OCI-LY7 (cell line): ENCODE data around the gene MBNL3. TPM values are rescaled to one million over a fixed set of nuclear protein-coding genes. Genes with fewer than 3 reads are reported as not detected.

Source experiments
- BruUV-seq: library from RNA; stranded (reverse); fragments of 400-500 nt; replicated peaks from 2 replicates; lab custom pipeline; 2021; lab: Mats Ljungman, UMichigan
- CTCF ChIA-PET: fragments of 300-600 bp; sonication (Branson Sonifier 250); formaldehyde crosslinking; loops from one replicate; lab custom pipeline; 2022; ENCODE audit warnings: antibody characterized with exemption; ENCODE audit not compliant: unreplicated experiment; lab: Charles Lee
- POLR2A ChIA-PET: fragments of 300-600 bp; sonication (Branson Sonifier 250); formaldehyde crosslinking; loops from one replicate; lab custom pipeline; 2022; ENCODE audit warnings: antibody characterized with exemption; lab: Charles Lee
- DNase-seq: peaks from one replicate; pipeline ENCODE4 v3.0.0-alpha.2; 2015; ENCODE audit warnings: low spot score
- H2AFZ ChIP-seq: fragments of 200-600 bp; sonication (generic), shearing (Covaris generic); 2 replicates; pipeline ENCODE4 v1.6.1; 2014; ENCODE audit warnings: mild to moderate bottlenecking, antibody characterized with exemption, low read length, moderate library complexity
- H3K27ac ChIP-seq: fragments of 200-600 bp; sonication (generic); 2 replicates; pipeline ENCODE4 v1.5.1; 2014; ENCODE audit warnings: mixed run types, low read depth, mild to moderate bottlenecking, moderate library complexity, low read length, inconsistent platforms; ENCODE audit not compliant: poor library complexity, severe bottlenecking
- H3K36me3 ChIP-seq: fragments of 200-600 bp; sonication (generic); 2 replicates; pipeline ENCODE4 v1.6.1; 2014; ENCODE audit warnings: mild to moderate bottlenecking, antibody characterized with exemption, low read length, moderate library complexity, mixed read lengths; ENCODE audit not compliant: insufficient read depth
- H3K4me1 ChIP-seq: fragments of 200-600 bp; sonication (generic); 2 replicates; pipeline ENCODE4 v1.5.1; 2014; ENCODE audit warnings: mild to moderate bottlenecking, low read length; ENCODE audit not compliant: insufficient read depth, poor library complexity, severe bottlenecking
- H3K4me2 ChIP-seq: fragments of 200-600 bp; sonication (generic); 2 replicates; pipeline ENCODE4 v1.6.1; 2014; ENCODE audit warnings: mild to moderate bottlenecking, low read length
- H3K4me3 ChIP-seq: fragments of 200-600 bp; sonication (generic); 2 replicates; pipeline ENCODE4 v1.5.1; 2014; ENCODE audit warnings: mild to moderate bottlenecking, low read depth, low read length; ENCODE audit not compliant: poor library complexity, severe bottlenecking
- H3K79me2 ChIP-seq: fragments of 200-600 bp; sonication (generic); 2 replicates; pipeline ENCODE4 v1.6.1; 2016; ENCODE audit warnings: low read depth, mild to moderate bottlenecking, low read length, moderate library complexity, mixed read lengths; ENCODE audit not compliant: insufficient read depth
- H3K9me2 ChIP-seq: fragments of 200-600 bp; sonication (generic); 2 replicates; pipeline ENCODE4 v1.6.1; 2016; ENCODE audit warnings: mild to moderate bottlenecking, low read length, mixed read lengths; ENCODE audit not compliant: insufficient read depth
- H3K9me3 ChIP-seq: fragments of 200-600 bp; sonication (generic); 2 replicates; pipeline ENCODE4 v1.6.1; 2014; ENCODE audit warnings: mild to moderate bottlenecking, mixed run types, low read length, mixed read lengths
- H4K20me1 ChIP-seq: fragments of 200-600 bp; sonication (generic); 2 replicates; pipeline ENCODE4 v1.6.1; 2014; ENCODE audit warnings: mild to moderate bottlenecking, antibody characterized with exemption, low read length, moderate library complexity, mixed read lengths; ENCODE audit not compliant: insufficient read depth
- EZH2phosphoT487 ChIP-seq: fragments of 200-600 bp; sonication (generic); IDR thresholded peaks from 2 replicates; pipeline ENCODE4 v1.6.1; 2018; ENCODE audit warnings: low read depth, borderline replicate concordance, mild to moderate bottlenecking, mixed run types, antibody characterized with exemption, low read length, moderate library complexity, mixed read lengths
- intact Hi-C: fragments of 100-400 bp; cut with micrococcal nuclease; formaldehyde crosslinking; loops from one replicate; pipeline ENCODE4 v1.10.0; 2022; ENCODE audit not compliant: unreplicated experiment
- total RNA-seq, 2 experiments: library from RNA; depleted of rRNA in 1 of 2; stranded (reverse); fragments of >200 nt in 1 of 2; shearing (Covaris generic) in 1 of 2; gene quantifications; 2 replicates each; pipeline ENCODE4 v1.2.3, GENCODE V29; 2014 to 2022
- TF ChIP-seq, protein P1 (sequence below): fragments of 200-600 bp; sonication (generic); conservative IDR thresholded peaks from 2 replicates; pipeline ENCODE4 v1.5.1; 2014; ENCODE audit warnings: mild to moderate bottlenecking, antibody characterized with exemption, low read length, moderate library complexity, mixed read lengths

The MBNL3 gene
- total RNA-seq, 2 experiments from 2014 or later: 39.4 to 73.9 TPM

DNA sequence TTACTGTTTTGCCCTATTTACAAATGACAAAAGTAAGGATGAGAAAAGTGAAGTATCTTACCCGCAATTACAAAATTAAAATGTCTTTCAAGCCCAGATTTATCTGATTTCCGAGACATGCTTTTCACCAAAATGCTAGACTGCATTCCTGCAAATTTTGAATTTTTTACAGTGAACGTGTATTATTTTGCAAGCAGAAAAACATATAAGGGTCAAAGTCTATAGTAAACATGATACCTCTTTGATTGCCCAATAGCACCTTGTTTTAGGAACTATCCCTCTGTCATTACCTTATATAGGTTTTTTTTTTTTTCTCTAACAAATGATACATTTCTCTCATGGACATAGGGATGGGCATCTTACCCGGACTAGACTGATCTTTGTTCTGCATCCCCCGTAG, 135.4 kb downstream of the MBNL3 start:
- BruUV-seq: no TSS peak

DNA sequence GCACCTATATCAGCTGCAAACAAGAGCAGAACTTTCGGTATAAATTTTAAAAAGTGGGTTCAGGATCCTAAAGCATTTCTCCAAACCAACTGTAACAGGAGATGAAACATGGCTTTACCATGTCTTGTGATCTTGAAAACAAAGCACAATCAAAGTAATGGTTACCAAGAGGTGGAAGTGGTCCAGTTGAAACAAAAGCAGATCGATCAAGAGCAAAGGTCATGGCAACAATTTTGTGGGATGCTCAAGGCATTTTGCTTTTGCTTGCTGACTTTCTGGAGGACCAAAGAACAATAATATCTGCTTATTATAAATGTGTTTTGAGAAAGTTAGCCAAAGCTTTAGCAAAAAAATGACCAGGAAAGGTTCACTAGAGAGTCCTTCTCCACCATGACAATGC, 152.7 kb downstream of the MBNL3 start:
- Histone ChIP-seq H4K20me1 (no peaks in the 10 kb centered on the region), H3K4me1 (no peaks in the 10 kb centered on the region), H3K36me3 (no peaks in the 10 kb centered on the region), H3K27ac (no peak overlapping the region), H3K9me2 (no peaks in the 10 kb centered on the region), H3K9me3 (no peaks in the 10 kb centered on the region), H3K4me2 (no peak overlapping the region), H3K4me3 (no peak overlapping the region), H3K79me2 (no peaks in the 10 kb centered on the region), H2AFZ (no peak overlapping the region)
- no peak for TF ChIP-seq EZH2phosphoT487
- TF ChIP-seq, protein P1, sequence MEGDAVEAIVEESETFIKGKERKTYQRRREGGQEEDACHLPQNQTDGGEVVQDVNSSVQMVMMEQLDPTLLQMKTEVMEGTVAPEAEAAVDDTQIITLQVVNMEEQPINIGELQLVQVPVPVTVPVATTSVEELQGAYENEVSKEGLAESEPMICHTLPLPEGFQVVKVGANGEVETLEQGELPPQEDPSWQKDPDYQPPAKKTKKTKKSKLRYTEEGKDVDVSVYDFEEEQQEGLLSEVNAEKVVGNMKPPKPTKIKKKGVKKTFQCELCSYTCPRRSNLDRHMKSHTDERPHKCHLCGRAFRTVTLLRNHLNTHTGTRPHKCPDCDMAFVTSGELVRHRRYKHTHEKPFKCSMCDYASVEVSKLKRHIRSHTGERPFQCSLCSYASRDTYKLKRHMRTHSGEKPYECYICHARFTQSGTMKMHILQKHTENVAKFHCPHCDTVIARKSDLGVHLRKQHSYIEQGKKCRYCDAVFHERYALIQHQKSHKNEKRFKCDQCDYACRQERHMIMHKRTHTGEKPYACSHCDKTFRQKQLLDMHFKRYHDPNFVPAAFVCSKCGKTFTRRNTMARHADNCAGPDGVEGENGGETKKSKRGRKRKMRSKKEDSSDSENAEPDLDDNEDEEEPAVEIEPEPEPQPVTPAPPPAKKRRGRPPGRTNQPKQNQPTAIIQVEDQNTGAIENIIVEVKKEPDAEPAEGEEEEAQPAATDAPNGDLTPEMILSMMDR: no peak
- CTCF ChIA-PET: no interaction called here
- no peak for DNase-seq
- intact Hi-C loops: no loop called here
- BruUV-seq: no TSS peak
- POLR2A ChIA-PET: no interaction called here

More for the DNA sequence above, 135.4 kb downstream of the MBNL3 start:
- Histone ChIP-seq H3K4me3 (no peak overlapping the region), H4K20me1 (no peaks in the 10 kb centered on the region), H3K4me2 (no peak overlapping the region), H3K4me1 (no peaks in the 10 kb centered on the region), H2AFZ (no peak overlapping the region), H3K9me3 (no peaks in the 10 kb centered on the region), H3K36me3 (no peaks in the 10 kb centered on the region), H3K27ac (no peak overlapping the region), H3K79me2 (no peaks in the 10 kb centered on the region), H3K9me2 (no peaks in the 10 kb centered on the region)
- TF ChIP-seq, protein P1: no peak
- ChIA-PET POLR2A (no interaction called here), CTCF (no interaction called here)
- intact Hi-C loops: no loop called here
- no peak for DNase-seq

DNA sequence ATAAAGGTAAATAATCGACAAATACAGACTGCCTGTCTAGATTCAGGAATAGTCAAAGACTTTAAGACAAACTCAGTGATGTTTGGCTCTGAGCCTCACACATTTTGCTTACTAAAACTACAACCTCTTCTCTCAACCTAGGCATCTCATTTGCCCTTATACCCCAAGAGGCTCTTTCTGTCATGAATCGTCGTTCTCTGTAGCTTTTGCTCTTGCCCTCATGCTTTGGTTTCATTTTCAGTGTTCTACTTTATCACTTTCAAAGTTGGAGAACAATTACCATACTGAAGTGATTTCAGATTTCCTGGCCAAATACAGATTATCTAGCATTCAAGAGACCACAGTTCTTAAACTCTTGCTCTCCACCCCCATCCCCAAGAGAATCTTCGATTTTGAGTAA, 155.5 kb downstream of the MBNL3 start:
- Histone ChIP-seq H3K36me3 (no peaks in the 10 kb centered on the region), H4K20me1 (no peaks in the 10 kb centered on the region), H3K27ac (no peak overlapping the region), H3K4me3 (no peak overlapping the region), H3K4me2 (no peak overlapping the region), H3K79me2 (no peaks in the 10 kb centered on the region), H3K9me2 (no peaks in the 10 kb centered on the region), H2AFZ (no peak overlapping the region), H3K4me1 (no peaks in the 10 kb centered on the region), H3K9me3 (no peaks in the 10 kb centered on the region)
- CTCF ChIA-PET: no interaction called here
- no TSS peak for BruUV-seq
- intact Hi-C loops: no loop called here
- TF ChIP-seq EZH2phosphoT487: no peak
- TF ChIP-seq, protein P1: no peak
- POLR2A ChIA-PET: no interaction called here
- DNase-seq: no peak
